ENCODE measurements around the gene TANK. TPM values are rescaled to one million over a fixed set of nuclear protein-coding genes. Genes with fewer than 3 reads are reported as not detected.

Gene TANK
- total and polyA plus RNA-seq, 2 of the 13 experiments (the other 11 are each of a cell fraction or from before 2014, with no cell fraction given), result 66.9 to 96.1 TPM

DNA sequence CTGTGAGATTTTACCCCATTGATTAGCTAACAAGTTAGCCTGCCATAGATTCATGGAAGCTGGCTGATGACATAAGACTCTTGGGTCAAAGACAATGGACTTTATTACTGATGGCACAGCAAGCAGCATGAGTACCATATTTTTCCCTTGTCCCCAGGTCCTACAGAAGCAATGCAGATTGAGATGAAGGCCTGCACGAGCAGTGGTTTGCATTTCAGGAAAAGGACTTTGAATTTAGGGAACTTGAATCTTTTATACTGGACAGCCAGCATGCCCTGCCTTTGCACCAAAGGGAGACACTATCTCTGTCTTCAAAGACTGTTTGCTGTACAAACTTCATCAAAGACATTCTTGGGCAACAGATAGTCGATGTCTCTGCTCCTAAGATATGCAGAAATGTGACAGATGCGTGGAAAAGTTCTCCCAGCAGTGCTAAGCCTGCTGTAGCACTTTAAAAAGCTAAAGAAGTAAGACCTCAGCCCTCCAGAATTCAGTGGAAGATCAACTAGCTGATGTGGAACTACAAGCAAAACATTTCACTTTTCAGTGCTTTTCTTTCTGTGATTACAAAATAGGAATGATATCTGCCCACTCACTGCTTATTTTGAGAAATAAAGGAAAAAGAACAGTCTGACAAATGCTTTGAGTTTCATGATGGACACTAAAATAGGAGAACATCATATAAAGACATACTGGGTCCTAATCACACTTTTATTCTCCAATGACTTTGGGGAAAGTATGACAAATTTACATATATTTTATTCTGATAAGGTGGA, 44.4 kb upstream of the TANK start (continued):
- TF ChIP-seq RFXAP (CRISPR knock-in tag; IDR thresholded peaks at IDR 0.05; ENCODE audit: borderline replicate concordance) (no peak), ZSCAN12 (CRISPR knock-in tag; IDR thresholded peaks at IDR 0.05) (no peak), BORCS8-MEF2B (CRISPR knock-in tag; IDR thresholded peaks at IDR 0.05) (no peak), CCDC6 (CRISPR knock-in tag; IDR thresholded peaks at IDR 0.05) (no peak), ZNF383 (CRISPR knock-in tag; IDR thresholded peaks at IDR 0.05; ENCODE audit: borderline replicate concordance) (no peak), ZNF335 (CRISPR knock-in tag; IDR thresholded peaks at IDR 0.05) (no peak), SNAI1 (CRISPR knock-in tag; IDR thresholded peaks at IDR 0.05; ENCODE audit: borderline replicate concordance) (no peak), MXD4 (CRISPR knock-in tag; IDR thresholded peaks at IDR 0.05) (peak; percentile 42; the same call in 1 of the 2 replicates), SAP130 (CRISPR knock-in tag; IDR thresholded peaks at IDR 0.05; ENCODE audit: low read depth) (no peak; the same call in 1 of the 2 replicates), FOXP1 (IDR thresholded peaks at IDR 0.05) (no peak), FOXP1 (CRISPR knock-in tag; IDR thresholded peaks at IDR 0.05) (peak; percentile 49; the same call in 1 of the 2 replicates), POLR2A (IDR thresholded peaks at IDR 0.05; ENCODE audit: insufficient read depth in 1 of 2, low read depth in 2 of 2, low read length in 2 of 2) (no peak), ZNF737 (CRISPR knock-in tag; IDR thresholded peaks at IDR 0.05; ENCODE audit: borderline replicate concordance) (no peak), ZNF543 (CRISPR knock-in tag; IDR thresholded peaks at IDR 0.05) (no peak), ZNF24 (IDR thresholded peaks at IDR 0.05) (no peak), ZNF614 (CRISPR knock-in tag; IDR thresholded peaks at IDR 0.05; ENCODE audit: borderline replicate concordance) (0 out of 2 replicates have a peak, but pooled peaks have one; percentile 11), BHLHE40 (IDR thresholded peaks at IDR 0.05; ENCODE audit: low read length) (peak; percentile 85), ZFP82 (CRISPR knock-in tag; IDR thresholded peaks at IDR 0.05; ENCODE audit: borderline replicate concordance) (no peak), YEATS4 (CRISPR knock-in tag; IDR thresholded peaks at IDR 0.05; ENCODE audit: borderline replicate concordance) (no peak), NFE2L1 (CRISPR knock-in tag; IDR thresholded peaks at IDR 0.05; ENCODE audit: borderline replicate concordance) (no peak)
- TF ChIP-seq, protein P1, sequence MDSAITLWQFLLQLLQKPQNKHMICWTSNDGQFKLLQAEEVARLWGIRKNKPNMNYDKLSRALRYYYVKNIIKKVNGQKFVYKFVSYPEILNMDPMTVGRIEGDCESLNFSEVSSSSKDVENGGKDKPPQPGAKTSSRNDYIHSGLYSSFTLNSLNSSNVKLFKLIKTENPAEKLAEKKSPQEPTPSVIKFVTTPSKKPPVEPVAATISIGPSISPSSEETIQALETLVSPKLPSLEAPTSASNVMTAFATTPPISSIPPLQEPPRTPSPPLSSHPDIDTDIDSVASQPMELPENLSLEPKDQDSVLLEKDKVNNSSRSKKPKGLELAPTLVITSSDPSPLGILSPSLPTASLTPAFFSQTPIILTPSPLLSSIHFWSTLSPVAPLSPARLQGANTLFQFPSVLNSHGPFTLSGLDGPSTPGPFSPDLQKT (CRISPR knock-in tag; IDR thresholded peaks at IDR 0.05; ENCODE audit: borderline replicate concordance), result no peak
- TF ChIP-seq, protein P2, sequence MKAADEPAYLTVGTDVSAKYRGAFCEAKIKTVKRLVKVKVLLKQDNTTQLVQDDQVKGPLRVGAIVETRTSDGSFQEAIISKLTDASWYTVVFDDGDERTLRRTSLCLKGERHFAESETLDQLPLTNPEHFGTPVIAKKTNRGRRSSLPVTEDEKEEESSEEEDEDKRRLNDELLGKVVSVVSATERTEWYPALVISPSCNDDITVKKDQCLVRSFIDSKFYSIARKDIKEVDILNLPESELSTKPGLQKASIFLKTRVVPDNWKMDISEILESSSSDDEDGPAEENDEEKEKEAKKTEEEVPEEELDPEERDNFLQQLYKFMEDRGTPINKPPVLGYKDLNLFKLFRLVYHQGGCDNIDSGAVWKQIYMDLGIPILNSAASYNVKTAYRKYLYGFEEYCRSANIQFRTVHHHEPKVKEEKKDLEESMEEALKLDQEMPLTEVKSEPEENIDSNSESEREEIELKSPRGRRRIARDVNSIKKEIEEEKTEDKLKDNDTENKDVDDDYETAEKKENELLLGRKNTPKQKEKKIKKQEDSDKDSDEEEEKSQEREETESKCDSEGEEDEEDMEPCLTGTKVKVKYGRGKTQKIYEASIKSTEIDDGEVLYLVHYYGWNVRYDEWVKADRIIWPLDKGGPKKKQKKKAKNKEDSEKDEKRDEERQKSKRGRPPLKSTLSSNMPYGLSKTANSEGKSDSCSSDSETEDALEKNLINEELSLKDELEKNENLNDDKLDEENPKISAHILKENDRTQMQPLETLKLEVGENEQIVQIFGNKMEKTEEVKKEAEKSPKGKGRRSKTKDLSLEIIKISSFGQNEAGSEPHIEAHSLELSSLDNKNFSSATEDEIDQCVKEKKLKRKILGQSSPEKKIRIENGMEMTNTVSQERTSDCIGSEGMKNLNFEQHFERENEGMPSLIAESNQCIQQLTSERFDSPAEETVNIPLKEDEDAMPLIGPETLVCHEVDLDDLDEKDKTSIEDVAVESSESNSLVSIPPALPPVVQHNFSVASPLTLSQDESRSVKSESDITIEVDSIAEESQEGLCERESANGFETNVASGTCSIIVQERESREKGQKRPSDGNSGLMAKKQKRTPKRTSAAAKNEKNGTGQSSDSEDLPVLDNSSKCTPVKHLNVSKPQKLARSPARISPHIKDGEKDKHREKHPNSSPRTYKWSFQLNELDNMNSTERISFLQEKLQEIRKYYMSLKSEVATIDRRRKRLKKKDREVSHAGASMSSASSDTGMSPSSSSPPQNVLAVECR (CRISPR knock-in tag; IDR thresholded peaks at IDR 0.05; ENCODE audit: borderline replicate concordance), result no peak
- TF ChIP-seq, protein P3, sequence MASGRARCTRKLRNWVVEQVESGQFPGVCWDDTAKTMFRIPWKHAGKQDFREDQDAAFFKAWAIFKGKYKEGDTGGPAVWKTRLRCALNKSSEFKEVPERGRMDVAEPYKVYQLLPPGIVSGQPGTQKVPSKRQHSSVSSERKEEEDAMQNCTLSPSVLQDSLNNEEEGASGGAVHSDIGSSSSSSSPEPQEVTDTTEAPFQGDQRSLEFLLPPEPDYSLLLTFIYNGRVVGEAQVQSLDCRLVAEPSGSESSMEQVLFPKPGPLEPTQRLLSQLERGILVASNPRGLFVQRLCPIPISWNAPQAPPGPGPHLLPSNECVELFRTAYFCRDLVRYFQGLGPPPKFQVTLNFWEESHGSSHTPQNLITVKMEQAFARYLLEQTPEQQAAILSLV (CRISPR knock-in tag; IDR thresholded peaks at IDR 0.05; ENCODE audit: borderline replicate concordance), result no peak

All from HepG2 (cell line).